ENCODE data around the gene CARS2.

GRCh38 chr13:110651271-110651670 lies 54.6 kb downstream of the CARS2 start:
- no peak for TF ChIP-seq ARNTL (CRISPR knock-in tag; IDR thresholded peaks at IDR 0.05; ENCODE audit: borderline replicate concordance, low read depth)
- TF ChIP-seq, protein P1, sequence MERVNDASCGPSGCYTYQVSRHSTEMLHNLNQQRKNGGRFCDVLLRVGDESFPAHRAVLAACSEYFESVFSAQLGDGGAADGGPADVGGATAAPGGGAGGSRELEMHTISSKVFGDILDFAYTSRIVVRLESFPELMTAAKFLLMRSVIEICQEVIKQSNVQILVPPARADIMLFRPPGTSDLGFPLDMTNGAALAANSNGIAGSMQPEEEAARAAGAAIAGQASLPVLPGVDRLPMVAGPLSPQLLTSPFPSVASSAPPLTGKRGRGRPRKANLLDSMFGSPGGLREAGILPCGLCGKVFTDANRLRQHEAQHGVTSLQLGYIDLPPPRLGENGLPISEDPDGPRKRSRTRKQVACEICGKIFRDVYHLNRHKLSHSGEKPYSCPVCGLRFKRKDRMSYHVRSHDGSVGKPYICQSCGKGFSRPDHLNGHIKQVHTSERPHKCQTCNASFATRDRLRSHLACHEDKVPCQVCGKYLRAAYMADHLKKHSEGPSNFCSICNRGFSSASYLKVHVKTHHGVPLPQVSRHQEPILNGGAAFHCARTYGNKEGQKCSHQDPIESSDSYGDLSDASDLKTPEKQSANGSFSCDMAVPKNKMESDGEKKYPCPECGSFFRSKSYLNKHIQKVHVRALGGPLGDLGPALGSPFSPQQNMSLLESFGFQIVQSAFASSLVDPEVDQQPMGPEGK (CRISPR knock-in tag; IDR thresholded peaks at IDR 0.05; ENCODE audit: borderline replicate concordance), result no peak
- no peak for TF ChIP-seq RARB (CRISPR knock-in tag; IDR thresholded peaks at IDR 0.05)
